HG03460 (cell line): ENCODE measurements around the gene ARL17B.
"Not testable (repeated sequence)": the region's sequence is repeated elsewhere in the genome, so short reads cannot be mapped to it uniquely, and the experiment has no call there.

Experiments
- ATAC-seq: cut with Tn5 transposase; IDR thresholded peaks from one replicate; pipeline ENCODE4 v1.9.1; 2021; ENCODE audit not compliant: unreplicated experiment

ARL17B gene

GRCh38 chr17:46252804-46253203 is 108.8 kb downstream of the ARL17B start:
- ATAC-seq = not testable (repeated sequence)

- not testable (repeated sequence) for ATAC-seq
Measured at GRCh38 chr17:46249153-46249552, 112.4 kb downstream of the ARL17B start.

GRCh38 chr17:46244949-46245768 is 116.4 kb downstream of the ARL17B start:
- ATAC-seq = not testable (repeated sequence)

GRCh38 chr17:46244339-46244913 is 117.1 kb downstream of the ARL17B start:
- ATAC-seq = not testable (repeated sequence)

GRCh38 chr17:46243928-46244327 is 117.6 kb downstream of the ARL17B start:
- not testable (repeated sequence) for ATAC-seq

GRCh38 chr17:46243505-46243904 is 118.1 kb downstream of the ARL17B start:
- not testable (repeated sequence) for ATAC-seq

- ATAC-seq = not testable (repeated sequence)
Measured at GRCh38 chr17:46231359-46231758, 130.2 kb downstream of the ARL17B start.

GRCh38 chr17:46225274-46225794 is 136.2 kb downstream of the ARL17B start:
- ATAC-seq = peak; percentile 98

GRCh38 chr17:46224864-46225263 is 136.7 kb downstream of the ARL17B start:
- ATAC-seq = peak; percentile 42
